H9 (cell line): ENCODE measurements around the gene ZNF17. TPM values are rescaled to one million over a fixed set of nuclear protein-coding genes. Genes with fewer than 3 reads are reported as not detected.

Source experiments
- DNase-seq: peaks from one replicate; pipeline ENCODE4 v3.0.0-alpha.2; 2017
- H2AFZ ChIP-seq: one replicate; pipeline ENCODE4 v1.6.1; 2013; ENCODE audit warnings: mild to moderate bottlenecking, low read length, control low read depth, moderate library complexity
- H2AK5ac ChIP-seq: 2 replicates; pipeline ENCODE4 v1.6.1; 2013; ENCODE audit warnings: low read length, control low read depth, mixed read lengths; ENCODE audit not compliant: insufficient read length
- H2BK120ac ChIP-seq: one replicate; pipeline ENCODE4 v1.6.1; 2013; ENCODE audit warnings: low read depth, mild to moderate bottlenecking, low read length, control low read depth, inconsistent platforms; ENCODE audit not compliant: poor library complexity, severe bottlenecking
- H2BK12ac ChIP-seq: 2 replicates; pipeline ENCODE4 v1.6.1; 2013; ENCODE audit warnings: low read length, control low read depth, mixed read lengths, low read depth; ENCODE audit not compliant: insufficient read length
- H2BK15ac ChIP-seq: 2 replicates; pipeline ENCODE4 v1.6.1; 2013; ENCODE audit warnings: low read depth, low read length, control low read depth
- H2BK20ac ChIP-seq: one replicate; pipeline ENCODE4 v1.6.1; 2013; ENCODE audit warnings: low read depth, mild to moderate bottlenecking, low read length, control low read depth, inconsistent platforms; ENCODE audit not compliant: poor library complexity, severe bottlenecking
- H2BK5ac ChIP-seq: 2 replicates; pipeline ENCODE4 v1.6.1; 2013; ENCODE audit warnings: low read length, control low read depth, mixed read lengths; ENCODE audit not compliant: insufficient read length
- H3K14ac ChIP-seq: 2 replicates; pipeline ENCODE4 v1.6.1; 2013; ENCODE audit warnings: low read length, control low read depth; ENCODE audit not compliant: insufficient read depth
- H3K18ac ChIP-seq: 2 replicates; pipeline ENCODE4 v1.6.1; 2013; ENCODE audit warnings: low read depth, mild to moderate bottlenecking, mixed read lengths, low read length, control low read depth; ENCODE audit not compliant: insufficient read length
- H3K23ac ChIP-seq: 2 replicates; pipeline ENCODE4 v1.6.1; 2013; ENCODE audit warnings: low read length, control low read depth, mixed read lengths, low read depth; ENCODE audit not compliant: insufficient read length
- H3K23me2 ChIP-seq: 2 replicates; pipeline ENCODE4 v1.6.1; 2013; ENCODE audit warnings: low read depth, mild to moderate bottlenecking, mixed read lengths, low read length, control low read depth; ENCODE audit not compliant: insufficient read length, poor library complexity, severe bottlenecking
- H3K27ac ChIP-seq: 2 replicates; pipeline ENCODE4 v1.5.1; 2013; ENCODE audit warnings: low read length, control low read depth, mixed read lengths, low read depth; ENCODE audit not compliant: insufficient read length
- H3K27me3 ChIP-seq: 2 replicates; pipeline ENCODE4 v1.6.1; 2013; ENCODE audit warnings: low read length, control low read depth, inconsistent platforms; ENCODE audit not compliant: insufficient read depth
- H3K4ac ChIP-seq: 2 replicates; pipeline ENCODE4 v1.6.1; 2013; ENCODE audit warnings: low read depth, mild to moderate bottlenecking, control low read depth, inconsistent platforms, low read length, moderate library complexity
- H3K4me1 ChIP-seq: 2 replicates; pipeline ENCODE4 v1.6.1; 2013; ENCODE audit warnings: low read length, control low read depth, inconsistent platforms; ENCODE audit not compliant: insufficient read depth
- H3K4me2 ChIP-seq: 2 replicates; pipeline ENCODE4 v1.6.1; 2013; ENCODE audit warnings: low read length, control low read depth, mixed read lengths; ENCODE audit not compliant: insufficient read length, insufficient read depth
- H3K56ac ChIP-seq: 2 replicates; pipeline ENCODE4 v1.6.1; 2013; ENCODE audit warnings: low read depth, mild to moderate bottlenecking, mixed read lengths, low read length, control low read depth; ENCODE audit not compliant: insufficient read length
- H3K79me1 ChIP-seq: 2 replicates; pipeline ENCODE4 v1.6.1; 2013; ENCODE audit warnings: low read depth, mild to moderate bottlenecking, moderate library complexity, low read length, control low read depth, inconsistent platforms; ENCODE audit not compliant: insufficient read depth, poor library complexity, severe bottlenecking
- H3K79me2 ChIP-seq: 2 replicates; pipeline ENCODE4 v1.6.1; 2013; ENCODE audit warnings: low read length, control low read depth, inconsistent platforms; ENCODE audit not compliant: insufficient read depth
- H3K9ac ChIP-seq: 2 replicates; pipeline ENCODE4 v1.6.1; 2013; ENCODE audit warnings: low read length, control low read depth, mixed read lengths; ENCODE audit not compliant: insufficient read length; ENCODE audit errors: extremely low read depth
- H3K9me3 ChIP-seq: one replicate; pipeline ENCODE4 v1.6.1; 2013; ENCODE audit warnings: low read depth, low read length, inconsistent platforms; ENCODE audit not compliant: control insufficient read depth
- H3T11ph ChIP-seq: one replicate; pipeline ENCODE4 v1.6.1; 2013; ENCODE audit warnings: mild to moderate bottlenecking, low read length, control low read depth, inconsistent platforms
- H4K20me1 ChIP-seq: one replicate; pipeline ENCODE4 v1.6.1; 2013; ENCODE audit not compliant: control insufficient read depth, insufficient read length, insufficient read depth
- H4K5ac ChIP-seq: 2 replicates; pipeline ENCODE4 v1.6.1; 2013; ENCODE audit warnings: low read depth, mild to moderate bottlenecking, mixed read lengths, low read length, control low read depth; ENCODE audit not compliant: insufficient read length
- H4K8ac ChIP-seq: replicated peaks from 2 replicates; pipeline ENCODE4 v1.6.1; 2013; ENCODE audit warnings: low read length, control low read depth, mixed read lengths, low read depth; ENCODE audit not compliant: insufficient read length
- H4K91ac ChIP-seq: 2 replicates; pipeline ENCODE4 v1.6.1; 2013; ENCODE audit warnings: low read depth, mild to moderate bottlenecking, moderate library complexity, mixed read lengths, low read length, control low read depth; ENCODE audit not compliant: insufficient read length
- H3K27ac Mint-ChIP-seq, 3 experiments: 2 replicates in 2 of 3; 3 replicates in 1 of 3; pipeline ENCODE4 v1.8.0; 2020 to 2021; ENCODE audit warnings: mixed read lengths in 3 of 3, mild to moderate bottlenecking in 1 of 3, moderate library complexity in 1 of 3
- H3K27me3 Mint-ChIP-seq: 2 replicates; pipeline ENCODE4 v1.8.0; 2021; ENCODE audit warnings: low read depth, mild to moderate bottlenecking, moderate library complexity, mixed read lengths
- H3K36me3 Mint-ChIP-seq, 3 experiments: 2 replicates in 2 of 3; 3 replicates in 1 of 3; pipeline ENCODE4 v1.8.0; 2020 to 2021; ENCODE audit warnings: low read depth in 3 of 3, mixed read lengths in 3 of 3; ENCODE audit not compliant: insufficient read depth in 1 of 3
- H3K4me1 Mint-ChIP-seq, 2 experiments: 2 replicates each; pipeline ENCODE4 v1.8.0; 2020; ENCODE audit warnings: mixed read lengths in 2 of 2
- H3K4me3 Mint-ChIP-seq, 2 experiments: 2 replicates in 1 of 2; 3 replicates in 1 of 2; pipeline ENCODE4 v1.8.0; 2020 to 2021; ENCODE audit warnings: mild to moderate bottlenecking in 2 of 2, mixed read lengths in 2 of 2, moderate library complexity in 1 of 2
- H3K9me3 Mint-ChIP-seq, 2 experiments: 2 replicates in 1 of 2; 3 replicates in 1 of 2; pipeline ENCODE4 v1.8.0; 2020; ENCODE audit warnings: mild to moderate bottlenecking in 2 of 2, mixed read lengths in 2 of 2, moderate library complexity in 1 of 2
- CTCF ChIP-seq: fragments of 200-600 bp; sonication (generic); conservative IDR thresholded peaks from 3 replicates; pipeline ENCODE4 v1.8.0; 2021; ENCODE audit warnings: antibody characterized with exemption, mild to moderate bottlenecking
- WGBS: extraction: QIAGEN DNeasy Blood & Tissue Kit; methylation state at CpG from one replicate; pipeline ENCODE4 v1.1.7; 2013; ENCODE audit warnings: missing lambda C conversion rate, low lambda C conversion rate, mixed read lengths; ENCODE audit not compliant: insufficient read length; ENCODE audit errors: extremely low coverage; 5-methylcytosine and 5-hydroxymethylcytosine counted together
- total RNA-seq: library from RNA; stranded (reverse); gene quantifications from 2 replicates; pipeline ENCODE4 v1.2.1, GENCODE V29; 2021

ZNF17 gene
- total RNA-seq, 1 experiment from 2014 or later = 16.3 TPM

- no peak overlapping the region for H2BK15ac ChIP-seq
- no peak overlapping the region for H4K5ac ChIP-seq
- H3K23ac ChIP-seq = no peak overlapping the region
- Mint-ChIP-seq H3K9me3 (peaks cover 3 to 10% of the 10 kb centered on the region in 2 experiments; a peak in 4 of 5 replicates), H3K36me3 (peaks cover 0 to 4% (median 0%) of the 10 kb centered on the region in 3 experiments; a peak in 2 of 7 replicates), H3K4me1 (peaks cover 7 to 8% of the 10 kb centered on the region in 2 experiments), H3K27ac (no peak overlapping the region), H3K4me3 (peak overlapping the region in 1 of 2 experiments; percentile 4; a peak in 2 of 5 replicates), H3K27me3 (no peaks in the 10 kb centered on the region; the same call in none of the 2 replicates)
- H3K27me3 ChIP-seq = no peaks in the 10 kb centered on the region
- no peak overlapping the region for H4K91ac ChIP-seq
- no peak overlapping the region for H2AK5ac ChIP-seq
- no peak overlapping the region for H3K4me2 ChIP-seq
- no peak overlapping the region for H2BK20ac ChIP-seq
- H3K56ac ChIP-seq = no peak overlapping the region
- H3K79me2 ChIP-seq = no peaks in the 10 kb centered on the region; the same call in 1 of the 2 replicates
- peaks cover 8% of the 10 kb centered on the region for H3K23me2 ChIP-seq
- no peak overlapping the region for H2BK120ac ChIP-seq
- H4K20me1 ChIP-seq = no peaks in the 10 kb centered on the region
- H3K4ac ChIP-seq = no peak overlapping the region
- H3K18ac ChIP-seq = no peak overlapping the region
- no CpG with 5 or more reads among the region's 8 CpGs for WGBS
- no peak overlapping the region for H2BK12ac ChIP-seq
- no peak overlapping the region for H3K9ac ChIP-seq
- H4K8ac ChIP-seq = no peak overlapping the region
- H3K14ac ChIP-seq = no peak overlapping the region
- peak; percentile 90 for TF ChIP-seq CTCF
- H3K79me1 ChIP-seq = no peaks in the 10 kb centered on the region
- no peaks in the 10 kb centered on the region for H3K9me3 ChIP-seq
- no peak overlapping the region for H3T11ph ChIP-seq
- DNase-seq = peak; percentile 91
- no peak overlapping the region for H2BK5ac ChIP-seq
- no peak overlapping the region for H3K27ac ChIP-seq
- no peak overlapping the region for H2AFZ ChIP-seq
- H3K4me1 ChIP-seq = peaks cover 2% of the 10 kb centered on the region; the same call in 1 of the 2 replicates
Measured at GRCh38 chr19:57406516-57407123, 4.3 kb upstream of the ZNF17 start.
